ENCODE measurements around the gene ZNF407.
"Not testable (repeated sequence)": the region's sequence is repeated elsewhere in the genome, so short reads cannot be mapped to it uniquely, and the experiment has no call there.

Gene ZNF407, protein sequence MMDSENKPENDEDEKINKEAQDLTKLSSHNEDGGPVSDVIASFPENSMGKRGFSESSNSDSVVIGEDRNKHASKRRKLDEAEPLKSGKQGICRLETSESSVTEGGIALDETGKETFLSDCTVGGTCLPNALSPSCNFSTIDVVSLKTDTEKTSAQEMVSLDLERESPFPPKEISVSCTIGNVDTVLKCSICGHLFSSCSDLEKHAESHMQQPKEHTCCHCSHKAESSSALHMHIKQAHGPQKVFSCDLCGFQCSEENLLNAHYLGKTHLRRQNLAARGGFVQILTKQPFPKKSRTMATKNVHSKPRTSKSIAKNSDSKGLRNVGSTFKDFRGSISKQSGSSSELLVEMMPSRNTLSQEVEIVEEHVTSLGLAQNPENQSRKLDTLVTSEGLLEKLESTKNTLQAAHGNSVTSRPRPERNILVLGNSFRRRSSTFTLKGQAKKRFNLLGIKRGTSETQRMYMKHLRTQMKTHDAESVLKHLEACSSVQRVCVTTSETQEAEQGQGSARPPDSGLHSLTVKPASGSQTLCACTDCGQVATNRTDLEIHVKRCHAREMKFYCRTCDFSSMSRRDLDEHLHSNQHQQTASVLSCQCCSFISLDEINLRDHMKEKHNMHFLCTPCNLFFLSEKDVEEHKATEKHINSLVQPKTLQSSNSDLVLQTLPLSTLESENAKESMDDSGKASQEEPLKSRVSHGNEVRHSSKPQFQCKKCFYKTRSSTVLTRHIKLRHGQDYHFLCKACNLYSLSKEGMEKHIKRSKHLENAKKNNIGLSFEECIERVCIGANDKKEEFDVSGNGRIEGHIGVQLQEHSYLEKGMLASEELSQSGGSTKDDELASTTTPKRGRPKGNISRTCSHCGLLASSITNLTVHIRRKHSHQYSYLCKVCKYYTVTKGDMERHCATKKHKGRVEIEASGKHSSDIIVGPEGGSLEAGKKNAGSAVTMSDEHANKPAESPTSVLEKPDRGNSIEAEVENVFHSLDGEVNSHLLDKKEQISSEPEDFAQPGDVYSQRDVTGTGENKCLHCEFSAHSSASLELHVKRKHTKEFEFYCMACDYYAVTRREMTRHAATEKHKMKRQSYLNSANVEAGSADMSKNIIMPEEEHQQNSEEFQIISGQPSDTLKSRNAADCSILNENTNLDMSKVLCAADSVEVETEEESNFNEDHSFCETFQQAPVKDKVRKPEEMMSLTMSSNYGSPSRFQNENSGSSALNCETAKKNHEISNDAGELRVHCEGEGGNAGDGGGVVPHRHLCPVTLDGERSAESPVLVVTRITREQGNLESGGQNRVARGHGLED (N-terminal part only)

GRCh38 chr18:74597662-74598349, at the start of gene ZNF407:
ZNF407 (plus strand) TSS chr18:74597870; CDS start chr18:74631020, 33,150 bp downstream.
- DNase-seq: peak; percentile 88

DNA sequence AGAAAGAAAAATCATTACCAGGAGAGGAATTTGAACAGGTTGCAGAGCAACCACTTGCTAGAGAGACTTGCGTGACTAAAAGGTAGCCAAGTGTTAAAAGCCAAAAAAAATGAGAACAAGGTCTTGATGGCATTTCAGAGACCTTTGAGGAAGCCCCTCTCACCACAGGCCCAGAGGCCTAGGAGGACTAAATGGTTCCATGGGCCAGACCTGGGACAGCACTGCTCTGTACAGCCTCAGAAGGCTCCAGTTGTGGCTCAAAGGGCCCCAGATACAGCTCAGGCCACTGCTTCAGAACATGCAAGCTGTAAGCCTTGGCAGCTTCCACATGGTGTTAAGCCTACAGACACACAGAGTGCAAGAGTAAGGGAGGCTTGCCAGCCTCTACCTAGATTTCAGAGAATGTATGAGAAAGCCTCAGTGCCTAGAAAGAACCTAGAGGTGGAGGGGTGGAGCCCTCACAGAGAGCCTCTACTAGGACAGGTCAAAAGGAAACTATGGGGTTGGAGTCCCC, 48.0 kb upstream of the ZNF407 start:
- DNase-seq: no peak

DNA sequence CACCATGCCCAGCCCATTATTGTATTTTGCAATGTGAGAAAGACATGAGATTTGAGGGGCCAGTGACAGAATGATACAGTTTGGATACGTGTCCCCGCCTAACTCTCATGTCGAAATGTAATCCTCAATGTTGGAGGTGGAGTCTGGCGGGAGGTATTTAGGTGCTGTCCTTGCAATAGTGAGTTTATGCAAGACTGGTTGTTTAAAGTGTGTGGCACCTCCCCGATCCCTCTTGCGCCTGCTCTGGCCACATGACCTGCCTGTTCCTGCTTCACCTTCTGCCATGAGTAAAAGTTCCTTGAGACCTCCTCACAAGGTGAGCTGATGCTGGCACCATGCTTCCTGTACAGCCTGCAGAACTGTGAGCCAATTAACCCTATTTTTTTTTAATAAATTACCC, 46.8 kb upstream of the ZNF407 start:
- no peak for DNase-seq

GRCh38 chr18:74551452-74551851, 46.2 kb upstream of the ZNF407 start:
- no peak for DNase-seq

GRCh38 chr18:74551936-74552555, 45.6 kb upstream of the ZNF407 start:
- DNase-seq: peak; percentile 86

- DNase-seq: no peak
Observed at GRCh38 chr18:74556126-74556525, 41.5 kb upstream of the ZNF407 start.

- DNase-seq: no peak
Observed at GRCh38 chr18:74558096-74558495, 39.6 kb upstream of the ZNF407 start.

- no peak for DNase-seq
Observed at GRCh38 chr18:74562131-74562730, 35.4 kb upstream of the ZNF407 start.

DNA sequence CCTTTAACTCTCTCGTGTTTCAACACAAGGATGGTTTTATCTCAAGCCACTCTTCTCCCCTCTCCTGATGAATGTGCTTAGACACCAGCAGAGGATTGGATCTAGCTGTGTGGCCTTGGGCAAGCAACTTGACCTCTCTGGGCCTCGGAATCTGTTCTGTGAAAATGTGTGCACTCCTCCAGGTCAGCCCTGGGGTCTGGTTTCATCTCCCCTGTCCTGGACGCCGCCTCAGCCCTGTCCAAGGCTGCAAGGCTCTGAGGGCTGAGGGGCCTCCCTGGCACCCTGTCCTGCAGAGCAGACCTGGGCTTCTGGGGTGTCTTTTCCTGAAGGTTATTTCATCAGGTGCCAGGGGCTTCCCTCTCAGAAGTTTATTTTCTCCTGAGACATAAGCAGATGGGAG, 34.9 kb upstream of the ZNF407 start:
- no peak for DNase-seq

DNA sequence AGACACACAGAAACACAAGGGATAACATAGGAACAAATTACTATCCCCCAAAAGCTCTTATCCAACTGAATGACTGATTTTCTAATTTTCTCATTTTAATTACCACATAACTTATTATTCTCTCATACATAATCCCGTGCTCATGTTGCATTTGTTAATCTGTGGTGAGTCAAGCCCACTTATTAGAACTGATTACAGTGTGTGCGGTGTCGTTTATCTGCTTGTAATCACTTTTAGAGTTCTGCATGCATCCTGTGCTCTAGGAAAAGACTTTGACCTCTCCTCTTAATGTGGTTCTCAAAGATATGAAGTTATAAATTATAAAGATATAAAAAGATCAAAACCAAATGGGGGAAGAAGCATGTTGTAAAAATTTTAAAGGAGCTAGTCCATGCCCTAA, 33.7 kb upstream of the ZNF407 start:
- DNase-seq: no peak

DNA sequence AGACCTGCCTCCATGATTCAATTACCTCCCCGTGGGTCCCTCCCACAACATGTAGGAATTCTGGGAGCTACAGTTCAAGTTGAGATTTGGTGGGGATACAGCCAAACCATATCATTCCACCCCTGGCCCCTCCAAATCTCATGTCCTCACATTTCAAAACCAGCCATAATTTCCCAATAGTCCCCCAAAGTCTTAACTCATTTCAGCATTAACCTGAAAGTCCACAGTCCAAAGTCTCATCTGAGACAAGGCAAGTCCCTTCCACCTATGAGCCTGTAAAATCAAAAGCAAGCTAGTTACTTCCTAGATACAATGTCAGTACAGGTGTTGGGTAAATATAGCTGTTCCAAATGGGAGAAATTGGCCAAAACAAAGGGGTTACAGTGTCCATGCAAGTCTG, 32.5 kb upstream of the ZNF407 start:
- DNase-seq: not testable (repeated sequence)

DNA sequence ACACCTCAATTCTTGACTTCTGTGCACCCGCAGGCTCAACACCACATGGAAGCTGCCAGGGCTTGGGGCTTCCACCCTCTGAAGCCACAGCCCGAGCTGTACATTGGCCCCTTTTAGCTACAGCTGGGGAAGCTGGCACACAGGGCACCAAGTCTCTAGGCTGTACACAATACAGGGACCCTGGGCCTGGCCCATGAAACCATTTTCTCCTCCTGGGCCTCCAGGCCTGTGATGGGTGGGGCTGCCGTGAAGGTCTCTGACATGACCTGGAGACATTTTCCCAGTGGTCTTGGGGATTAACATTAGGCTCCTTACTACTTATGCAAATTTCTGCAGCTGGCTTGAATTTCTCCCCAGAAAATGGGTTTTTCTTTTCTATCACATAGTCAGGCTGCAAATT, 31.7 kb upstream of the ZNF407 start:
- not testable (repeated sequence) for DNase-seq

GRCh38 chr18:74567822-74568221, 29.8 kb upstream of the ZNF407 start:
- DNase-seq: no peak

DNA sequence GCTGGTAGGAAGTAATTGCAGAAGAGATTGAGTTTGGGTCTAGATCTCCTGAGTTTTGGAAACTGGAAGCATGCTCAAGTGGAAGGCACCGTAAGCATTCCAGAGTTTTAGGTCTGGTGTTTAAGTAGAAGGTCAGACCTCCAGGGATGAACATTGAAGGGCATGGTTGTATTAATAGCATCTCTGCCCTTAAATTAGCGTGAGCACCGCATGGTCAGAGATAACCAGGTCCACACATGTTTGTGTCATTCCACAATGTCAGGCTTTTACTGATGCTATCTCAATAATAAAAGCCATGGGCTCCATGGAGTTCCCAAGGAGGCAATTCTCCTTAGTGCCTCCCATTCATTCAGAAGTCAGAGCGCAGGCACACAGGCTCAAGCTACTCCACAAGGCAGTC, 28.3 kb upstream of the ZNF407 start:
- DNase-seq: no peak

- DNase-seq: no peak
Observed at GRCh38 chr18:74570266-74570665, 27.4 kb upstream of the ZNF407 start.

- no peak for DNase-seq
Observed at GRCh38 chr18:74571895-74572680, 25.6 kb upstream of the ZNF407 start.

DNA sequence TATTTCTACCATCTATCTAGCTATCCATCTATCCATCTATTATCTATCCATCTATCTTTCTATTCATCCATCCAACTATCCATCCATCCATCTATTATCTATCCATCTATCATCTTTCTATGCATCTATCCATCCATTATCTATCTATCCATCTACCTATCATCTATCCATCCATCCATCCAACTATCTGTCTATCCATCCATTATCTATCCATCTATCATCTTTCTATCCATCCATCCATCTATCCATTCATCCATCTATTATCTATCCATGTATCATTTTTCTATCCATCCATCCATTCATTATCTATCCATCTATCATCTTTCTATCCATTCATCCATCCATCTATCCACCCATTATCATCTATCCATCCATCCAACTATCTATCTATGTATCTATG, 24.6 kb upstream of the ZNF407 start:
- no peak for DNase-seq

DNA sequence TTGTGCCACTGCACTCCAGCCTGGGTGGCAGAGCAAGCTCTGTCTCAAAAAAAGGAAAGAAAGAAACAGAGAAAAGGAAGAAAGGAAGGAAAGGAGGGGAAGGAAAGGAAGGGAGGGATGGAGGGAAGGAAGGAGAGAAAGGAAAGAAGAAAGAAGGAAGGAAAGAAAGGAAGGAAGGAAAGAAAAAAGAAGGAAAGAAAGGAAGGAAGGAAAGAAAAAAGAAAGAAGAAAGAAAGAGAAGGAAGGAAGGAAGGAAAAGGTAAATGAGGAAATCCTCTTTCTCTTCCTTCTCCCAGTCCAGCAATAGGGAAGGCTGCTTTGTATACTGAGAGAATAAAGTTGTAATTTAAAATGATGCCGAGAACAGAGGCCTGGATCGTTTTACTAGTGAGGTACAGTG, 22.8 kb upstream of the ZNF407 start:
- no peak for DNase-seq

DNA sequence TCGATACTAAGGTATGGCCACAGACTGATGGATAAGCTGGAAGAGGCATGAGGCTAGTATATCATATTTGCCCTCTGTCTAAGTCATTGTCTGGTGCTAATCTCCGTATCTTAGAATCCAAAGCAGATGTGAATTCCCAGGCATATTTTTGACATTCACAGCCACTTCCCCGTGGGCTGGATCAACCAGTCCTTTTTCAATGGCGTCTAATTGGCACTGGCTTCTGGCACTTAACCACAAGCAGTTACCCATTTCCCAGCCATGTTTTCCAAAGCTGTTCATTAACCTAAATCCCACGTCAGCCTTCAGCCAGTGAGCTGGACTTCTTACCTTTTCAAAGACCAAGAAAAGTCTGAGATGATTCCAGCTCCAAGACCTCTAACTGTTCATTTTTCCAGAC, 20.7 kb upstream of the ZNF407 start:
- DNase-seq: no peak

DNA sequence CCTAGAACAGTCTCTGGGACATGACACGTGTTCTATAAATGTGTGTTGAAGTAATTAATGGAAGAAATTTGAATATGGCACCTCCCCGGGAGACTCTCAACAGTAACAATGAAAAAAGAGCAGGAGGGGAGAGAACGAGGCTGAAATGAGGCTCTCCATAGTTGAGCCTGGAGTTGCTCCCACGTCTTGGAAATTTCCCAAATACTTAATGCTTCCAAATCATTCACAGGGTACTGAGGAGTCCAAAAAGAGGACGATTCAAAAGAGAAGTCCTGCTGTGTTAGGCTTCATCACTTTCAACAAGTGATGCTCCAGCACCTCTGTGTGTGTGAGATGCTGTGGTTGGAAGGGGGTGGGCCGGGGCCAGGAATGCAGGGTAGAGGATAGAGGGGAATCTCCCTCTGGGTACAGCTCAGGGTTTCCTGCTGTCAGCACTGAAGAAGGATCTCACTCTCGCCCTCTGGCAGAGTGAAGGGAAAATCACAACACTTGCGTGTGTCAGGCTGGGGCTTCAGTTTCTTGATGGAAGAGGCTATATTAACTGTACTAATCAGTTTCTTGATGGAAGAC, 18.1 kb upstream of the ZNF407 start:
- DNase-seq: no peak
